Ectodermal cell (in vitro differentiated cells): ENCODE measurements around the gene PKNOX2.

Experiments used
- H3K27ac ChIP-seq: 2 replicates; pipeline ENCODE4 v1.7.0; 2013; ENCODE audit warnings: mild to moderate bottlenecking, low read depth, low read length; ENCODE audit not compliant: insufficient read depth, poor library complexity, severe bottlenecking
- H3K27me3 ChIP-seq: 2 replicates; pipeline ENCODE4 v1.7.0; 2013; ENCODE audit warnings: mild to moderate bottlenecking, low read length; ENCODE audit not compliant: insufficient read depth, control insufficient read depth, poor library complexity, severe bottlenecking
- H3K36me3 ChIP-seq: one replicate; pipeline ENCODE4 v1.7.0; 2013; ENCODE audit warnings: low read length; ENCODE audit not compliant: control insufficient read depth, insufficient read depth
- H3K4me1 ChIP-seq: one replicate; pipeline ENCODE4 v1.7.0; 2013; ENCODE audit warnings: low read length; ENCODE audit not compliant: control insufficient read depth, insufficient read depth
- H3K4me3 ChIP-seq: 2 replicates; pipeline ENCODE4 v1.7.0; 2013; ENCODE audit warnings: low read depth, low read length, control low read depth; ENCODE audit not compliant: insufficient read depth
- H3K9me3 ChIP-seq: 2 replicates; pipeline ENCODE4 v1.7.0; 2013; ENCODE audit warnings: mild to moderate bottlenecking, low read length, moderate library complexity; ENCODE audit not compliant: control insufficient read depth
- WGBS, 2 experiments: methylation state at CpG; one replicate each; pipeline ENCODE4 v1.1.7; 2013; ENCODE audit warnings: missing lambda C conversion rate in 2 of 2; 5-methylcytosine and 5-hydroxymethylcytosine counted together

The PKNOX2 gene

GRCh38 chr11:125242141-125242775, 77.7 kb downstream of the PKNOX2 start:
- Histone ChIP-seq H3K27ac (no peak overlapping the region), H3K36me3 (peaks cover 3% of the 10 kb centered on the region), H3K4me3 (no peak overlapping the region), H3K9me3 (no peaks in the 10 kb centered on the region), H3K4me1 (peaks cover 8% of the 10 kb centered on the region), H3K27me3 (no peaks in the 10 kb centered on the region)
- 93 to 94% methylated on average over 11 of the region's 11 CpGs for WGBS, 2 experiments

GRCh38 chr11:125244166-125244565, 79.6 kb downstream of the PKNOX2 start:
- H3K4me3 ChIP-seq, result no peak overlapping the region
- H3K27ac ChIP-seq, result no peak overlapping the region
- peaks cover 3% of the 10 kb centered on the region for H3K36me3 ChIP-seq
- peaks cover 8% of the 10 kb centered on the region for H3K4me1 ChIP-seq
- 86 to 90% methylated on average over 4 of the region's 4 CpGs for WGBS, 2 experiments
- no peaks in the 10 kb centered on the region for H3K27me3 ChIP-seq
- H3K9me3 ChIP-seq, result no peaks in the 10 kb centered on the region

GRCh38 chr11:125245299-125245698, 80.7 kb downstream of the PKNOX2 start:
- H3K27ac ChIP-seq, result no peak overlapping the region
- H3K27me3 ChIP-seq, result no peaks in the 10 kb centered on the region
- peaks cover 3% of the 10 kb centered on the region for H3K36me3 ChIP-seq
- WGBS, 2 experiments, result 94 to 96% methylated on average over 4 of the region's 4 CpGs
- H3K4me1 ChIP-seq, result peaks cover 3% of the 10 kb centered on the region
- no peaks in the 10 kb centered on the region for H3K9me3 ChIP-seq
- H3K4me3 ChIP-seq, result no peak overlapping the region

- Histone ChIP-seq H3K36me3 (peaks cover 3% of the 10 kb centered on the region), H3K27me3 (no peaks in the 10 kb centered on the region), H3K4me3 (no peak overlapping the region), H3K27ac (no peak overlapping the region), H3K9me3 (no peaks in the 10 kb centered on the region), H3K4me1 (peaks cover 9% of the 10 kb centered on the region)
- WGBS, 2 experiments, result 88 to 93% methylated on average over 2 of the region's 2 CpGs
Measured at GRCh38 chr11:125247431-125247830, 82.9 kb downstream of the PKNOX2 start.

GRCh38 chr11:125250318-125251213, 86.0 kb downstream of the PKNOX2 start:
- WGBS, 2 experiments, result 85 to 86% methylated on average over 17 of the region's 17 CpGs
- H3K27ac ChIP-seq, result no peak overlapping the region

GRCh38 chr11:125251214-125251545, 86.6 kb downstream of the PKNOX2 start:
- 94 to 96% methylated on average over 4 to 5 of the region's 5 CpGs for WGBS, 2 experiments
- Histone ChIP-seq H3K27me3 (no peaks in the 10 kb centered on the region), H3K4me3 (no peak overlapping the region), H3K27ac (no peak overlapping the region), H3K9me3 (no peaks in the 10 kb centered on the region), H3K36me3 (peaks cover 1% of the 10 kb centered on the region), H3K4me1 (peaks cover 9% of the 10 kb centered on the region)

More at GRCh38 chr11:125250318-125251213, 86.0 kb downstream of the PKNOX2 start:
- no peaks in the 10 kb centered on the region for H3K27me3 ChIP-seq
- H3K36me3 ChIP-seq, result peaks cover 3% of the 10 kb centered on the region
- peaks cover 9% of the 10 kb centered on the region for H3K4me1 ChIP-seq
- no peaks in the 10 kb centered on the region for H3K9me3 ChIP-seq
- no peak overlapping the region for H3K4me3 ChIP-seq

GRCh38 chr11:125251956-125252355, 87.4 kb downstream of the PKNOX2 start:
- 92 to 93% methylated on average over 7 of the region's 7 CpGs for WGBS, 2 experiments
- Histone ChIP-seq H3K4me3 (no peak overlapping the region), H3K27me3 (no peaks in the 10 kb centered on the region), H3K9me3 (no peaks in the 10 kb centered on the region), H3K4me1 (peaks cover 14% of the 10 kb centered on the region), H3K27ac (no peak overlapping the region), H3K36me3 (no peaks in the 10 kb centered on the region)

- H3K9me3 ChIP-seq, result no peaks in the 10 kb centered on the region
- H3K27me3 ChIP-seq, result no peaks in the 10 kb centered on the region
- H3K4me3 ChIP-seq, result no peak overlapping the region
- peaks cover 19% of the 10 kb centered on the region for H3K4me1 ChIP-seq
- H3K27ac ChIP-seq, result no peak overlapping the region
- no peaks in the 10 kb centered on the region for H3K36me3 ChIP-seq
- WGBS, 2 experiments, result 89 to 90% methylated on average over 7 of the region's 7 CpGs
Measured at GRCh38 chr11:125253289-125253688, 88.7 kb downstream of the PKNOX2 start.

- Histone ChIP-seq H3K4me3 (no peak overlapping the region), H3K27me3 (no peaks in the 10 kb centered on the region), H3K9me3 (no peaks in the 10 kb centered on the region), H3K36me3 (no peaks in the 10 kb centered on the region), H3K27ac (no peak overlapping the region), H3K4me1 (peaks cover 19% of the 10 kb centered on the region)
- WGBS, 2 experiments, result 81% methylated on average over 14 of the region's 14 CpGs
Measured at GRCh38 chr11:125253795-125254525, 89.4 kb downstream of the PKNOX2 start.
